LHCN-M2 (cell line): ENCODE results near the gene DTNBP1. TPM values are rescaled to one million over a fixed set of nuclear protein-coding genes. Genes with fewer than 3 reads are reported as not detected.

Experiments
- DNase-seq: peaks from one replicate; pipeline ENCODE4 v3.0.0-alpha.2; 2012; ENCODE audit warnings: low read depth
- total RNA-seq: library from RNA; depleted of rRNA; stranded (reverse); fragments of >200 nt; gene quantifications from 2 replicates; pipeline ENCODE4 v1.2.3, GENCODE V29; 2014

Gene DTNBP1
- total RNA-seq, 1 experiment from 2014 or later, result 6.1 TPM

GRCh38 chr6:15501826-15502445 lies 160.9 kb downstream of the DTNBP1 start:
- DNase-seq, result no peak

GRCh38 chr6:15500901-15501825 lies 161.7 kb downstream of the DTNBP1 start:
- no peak for DNase-seq

- DNase-seq, result no peak
Measured at GRCh38 chr6:15500078-15500740, 162.6 kb downstream of the DTNBP1 start.

GRCh38 chr6:15499591-15499990 lies 163.2 kb downstream of the DTNBP1 start:
- DNase-seq, result no peak

GRCh38 chr6:15499125-15499524 lies 163.7 kb downstream of the DTNBP1 start:
- no peak for DNase-seq

- DNase-seq, result no peak
Measured at GRCh38 chr6:15498640-15499039, 164.2 kb downstream of the DTNBP1 start.

GRCh38 chr6:15496345-15497131 lies 166.3 kb downstream of the DTNBP1 start:
- DNase-seq, result no peak

- DNase-seq, result peak; percentile 94
Measured at GRCh38 chr6:15495375-15495901, 167.4 kb downstream of the DTNBP1 start.

GRCh38 chr6:15493437-15494168 lies 169.2 kb downstream of the DTNBP1 start:
- no peak for DNase-seq

GRCh38 chr6:15491986-15492269 lies 170.9 kb downstream of the DTNBP1 start:
- DNase-seq, result no peak

GRCh38 chr6:15491255-15491985 lies 171.4 kb downstream of the DTNBP1 start:
- DNase-seq, result peak; percentile 71

GRCh38 chr6:15490242-15491100 lies 172.4 kb downstream of the DTNBP1 start:
- DNase-seq, result no peak

GRCh38 chr6:15489261-15489962 lies 173.4 kb downstream of the DTNBP1 start:
- no peak for DNase-seq

GRCh38 chr6:15487262-15487661 lies 175.6 kb downstream of the DTNBP1 start:
- no peak for DNase-seq

GRCh38 chr6:15485936-15486335 lies 176.9 kb downstream of the DTNBP1 start:
- DNase-seq, result no peak

GRCh38 chr6:15484821-15485220 lies 178.0 kb downstream of the DTNBP1 start:
- DNase-seq, result no peak

GRCh38 chr6:15484140-15484539 lies 178.7 kb downstream of the DTNBP1 start:
- no peak for DNase-seq

- DNase-seq, result peak; percentile 46
Measured at GRCh38 chr6:15483060-15483459, 179.8 kb downstream of the DTNBP1 start.
